GM12891 (cell line): Measurements from ENCODE around the gene AGFG2.

Source experiments
- DNase-seq: peaks from one replicate; pipeline ENCODE4 v3.0.0; 2011; ENCODE audit warnings: low spot score; ENCODE audit not compliant: insufficient read length
- FAIRE-seq: peaks from 2 replicates; lab custom pipeline; 2011; peaks lifted over from hg19 to GRCh38; lab: Jason Lieb, UNC
- PAX5 ChIP-seq: IDR thresholded peaks from 2 replicates; pipeline ENCODE4 v1.6.1; 2011; ENCODE audit warnings: low read length, moderate library complexity, mild to moderate bottlenecking; ENCODE audit not compliant: insufficient read depth, severe bottlenecking
- POLR2A ChIP-seq: IDR thresholded peaks from 2 replicates; pipeline ENCODE4 v1.6.1; 2011; ENCODE audit warnings: low read depth, low read length, control low read depth
- POLR2AphosphoS5 ChIP-seq: IDR thresholded peaks from 2 replicates; pipeline ENCODE4 v1.6.1; 2011; ENCODE audit warnings: low read depth, low read length, control low read depth
- POU2F2 ChIP-seq: IDR thresholded peaks from 2 replicates; pipeline ENCODE4 v1.6.1; 2011; ENCODE audit warnings: low read depth, mild to moderate bottlenecking, control low read depth, low read length, moderate library complexity
- SPI1 ChIP-seq: IDR thresholded peaks from 2 replicates; pipeline ENCODE4 v1.6.1; 2011; ENCODE audit warnings: low read depth, low read length, control low read depth
- TAF1 ChIP-seq: IDR thresholded peaks from 2 replicates; pipeline ENCODE4 v1.6.1; 2011; ENCODE audit warnings: low read depth, low read length, control low read depth

The AGFG2 gene

DNA sequence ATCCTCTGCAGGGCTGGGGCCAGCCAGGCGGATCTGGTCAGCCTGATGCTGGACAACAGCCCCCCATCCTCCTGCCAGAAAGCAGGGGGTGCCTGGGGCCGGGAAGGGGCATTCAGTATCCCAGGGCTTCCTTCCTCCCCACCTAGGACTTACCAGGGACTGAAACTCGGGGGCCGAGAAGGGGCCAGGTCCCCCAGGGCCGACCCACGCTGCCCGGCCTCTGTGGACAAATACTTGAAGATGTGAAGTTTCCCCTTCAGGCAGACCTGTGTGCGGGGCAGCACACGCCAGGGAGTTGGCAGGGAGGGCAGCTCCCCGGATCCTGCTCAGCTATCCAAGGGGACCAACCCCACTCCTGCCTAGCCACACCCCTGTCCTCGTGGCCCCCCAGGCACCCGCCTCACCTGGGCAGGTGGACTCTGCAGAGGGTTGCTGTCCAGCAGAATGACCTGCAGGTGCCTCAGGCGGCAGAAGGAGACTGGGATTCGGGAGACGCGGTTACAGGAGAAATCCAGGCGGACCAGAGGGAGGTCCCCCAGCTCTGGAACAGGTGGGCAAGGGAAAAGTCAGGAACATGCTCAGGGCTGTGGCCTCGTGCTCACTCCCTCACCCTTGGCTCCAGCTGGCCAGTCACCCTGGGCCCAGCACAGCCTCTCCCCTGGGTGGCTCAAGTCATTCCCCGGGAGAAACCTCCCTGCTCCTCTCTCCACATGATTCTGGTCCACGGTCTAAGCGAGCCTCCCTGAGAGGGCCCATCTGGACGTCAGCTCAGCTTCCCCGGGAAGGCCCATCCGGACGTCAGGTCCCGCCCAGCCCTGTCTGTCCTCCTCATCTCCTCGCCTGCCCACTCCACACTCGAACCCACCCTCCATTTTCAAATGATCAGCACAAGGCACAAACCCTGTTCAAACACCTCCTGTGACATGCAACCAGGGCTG lies 39.5 kb downstream of the AGFG2 start:
- DNase-seq (no peak), FAIRE-seq (no peak)
- TF ChIP-seq SPI1, result no peak
- no peak for TF ChIP-seq TAF1
- TF ChIP-seq POLR2AphosphoS5, result no peak
- TF ChIP-seq POLR2A, result no peak
- TF ChIP-seq POU2F2, result no peak
- TF ChIP-seq PAX5, result no peak

DNA sequence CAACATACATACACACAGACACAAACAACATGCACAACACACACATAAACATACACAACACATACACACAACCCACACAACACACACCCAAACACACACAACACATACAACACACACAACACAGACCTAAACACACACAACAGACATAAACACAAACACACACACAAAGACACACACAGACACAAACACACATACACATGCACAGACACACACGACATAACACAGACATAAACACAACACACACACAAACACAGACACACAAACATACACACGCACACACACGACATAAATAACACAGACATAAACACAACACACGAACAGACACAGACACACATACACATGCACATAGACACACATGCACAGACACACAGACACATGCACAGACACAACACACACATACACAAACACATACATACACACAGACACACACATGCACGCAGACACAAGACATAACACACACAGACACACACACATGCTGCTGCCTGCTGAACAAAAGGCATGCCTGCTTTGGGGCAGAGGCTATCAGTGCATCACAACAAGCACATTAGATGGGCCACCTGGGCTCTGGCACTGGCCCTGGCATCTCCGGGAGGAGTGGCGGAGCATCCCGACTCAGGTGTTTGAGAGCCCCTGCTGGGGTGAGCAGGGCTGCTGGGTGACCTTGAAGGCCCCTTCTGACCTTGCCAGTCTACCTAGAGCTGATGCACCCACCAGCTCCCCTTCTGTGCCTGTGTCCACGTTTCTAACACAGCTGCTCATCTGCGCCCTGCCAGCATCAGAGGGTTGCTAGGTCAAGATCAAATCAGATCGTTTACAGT lies 41.7 kb downstream of the AGFG2 start:
- TF ChIP-seq POLR2A (peak; percentile 17; the same call in 1 of the 2 replicates), POLR2AphosphoS5 (no peak)
- no peak for DNase-seq
- peak; percentile 96 for FAIRE-seq

DNA sequence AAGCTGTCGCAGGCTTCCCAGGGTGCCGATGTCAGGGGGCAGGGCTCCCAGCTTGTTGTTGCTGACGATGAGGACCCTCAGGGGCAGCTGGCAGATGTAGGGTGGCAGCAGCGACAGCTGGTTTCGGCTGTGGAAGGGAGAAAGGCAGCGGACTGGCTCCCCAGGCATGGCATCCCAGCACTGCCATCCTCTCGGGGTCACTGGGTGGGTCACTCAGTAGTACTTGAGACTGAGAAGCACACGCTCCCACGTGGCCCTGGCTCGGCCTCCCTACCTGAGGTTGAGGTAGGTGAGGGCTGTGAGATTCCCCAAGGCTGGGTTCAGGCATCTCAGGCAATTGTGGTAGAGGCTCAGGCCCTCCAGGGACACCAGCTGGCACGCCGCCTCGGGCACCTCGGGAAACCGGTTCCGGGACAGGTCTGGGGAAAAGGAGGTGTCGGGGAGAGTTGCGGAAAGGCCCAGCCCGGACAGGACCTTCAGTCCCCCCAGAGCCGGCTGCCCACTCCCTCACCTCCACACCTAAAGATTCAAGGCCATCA lies 43.1 kb downstream of the AGFG2 start:
- FAIRE-seq, result no peak
- no peak for TF ChIP-seq PAX5
- no peak for TF ChIP-seq POLR2A
- no peak for TF ChIP-seq SPI1
- TF ChIP-seq POU2F2, result no peak
- TF ChIP-seq POLR2AphosphoS5, result no peak
- no peak for TF ChIP-seq TAF1
- no peak for DNase-seq

DNA sequence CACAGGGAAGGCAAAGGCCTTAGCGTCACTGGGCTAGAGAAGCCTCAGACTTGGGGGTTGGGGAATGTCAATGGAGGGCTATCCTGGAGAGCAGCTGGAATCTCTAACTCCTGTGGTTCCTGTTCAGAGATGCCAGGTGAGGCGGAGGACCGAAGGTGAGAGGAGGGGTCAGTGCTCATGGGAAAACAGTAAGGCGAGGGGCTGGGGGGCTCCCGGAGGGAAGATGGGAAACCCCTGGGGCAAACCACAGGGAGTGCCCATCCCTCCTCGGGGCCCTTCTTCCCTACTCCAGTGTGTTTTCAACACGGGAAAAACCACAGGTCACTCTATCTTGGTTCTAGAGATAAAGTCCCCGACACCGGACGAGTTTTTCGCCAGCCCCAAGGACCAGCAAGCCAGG lies 43.6 kb downstream of the AGFG2 start:
- FAIRE-seq (no peak), DNase-seq (no peak)
- no peak for TF ChIP-seq SPI1
- TF ChIP-seq POLR2A, result no peak
- no peak for TF ChIP-seq POLR2AphosphoS5
- TF ChIP-seq PAX5, result no peak
- TF ChIP-seq POU2F2, result no peak
- no peak for TF ChIP-seq TAF1

DNA sequence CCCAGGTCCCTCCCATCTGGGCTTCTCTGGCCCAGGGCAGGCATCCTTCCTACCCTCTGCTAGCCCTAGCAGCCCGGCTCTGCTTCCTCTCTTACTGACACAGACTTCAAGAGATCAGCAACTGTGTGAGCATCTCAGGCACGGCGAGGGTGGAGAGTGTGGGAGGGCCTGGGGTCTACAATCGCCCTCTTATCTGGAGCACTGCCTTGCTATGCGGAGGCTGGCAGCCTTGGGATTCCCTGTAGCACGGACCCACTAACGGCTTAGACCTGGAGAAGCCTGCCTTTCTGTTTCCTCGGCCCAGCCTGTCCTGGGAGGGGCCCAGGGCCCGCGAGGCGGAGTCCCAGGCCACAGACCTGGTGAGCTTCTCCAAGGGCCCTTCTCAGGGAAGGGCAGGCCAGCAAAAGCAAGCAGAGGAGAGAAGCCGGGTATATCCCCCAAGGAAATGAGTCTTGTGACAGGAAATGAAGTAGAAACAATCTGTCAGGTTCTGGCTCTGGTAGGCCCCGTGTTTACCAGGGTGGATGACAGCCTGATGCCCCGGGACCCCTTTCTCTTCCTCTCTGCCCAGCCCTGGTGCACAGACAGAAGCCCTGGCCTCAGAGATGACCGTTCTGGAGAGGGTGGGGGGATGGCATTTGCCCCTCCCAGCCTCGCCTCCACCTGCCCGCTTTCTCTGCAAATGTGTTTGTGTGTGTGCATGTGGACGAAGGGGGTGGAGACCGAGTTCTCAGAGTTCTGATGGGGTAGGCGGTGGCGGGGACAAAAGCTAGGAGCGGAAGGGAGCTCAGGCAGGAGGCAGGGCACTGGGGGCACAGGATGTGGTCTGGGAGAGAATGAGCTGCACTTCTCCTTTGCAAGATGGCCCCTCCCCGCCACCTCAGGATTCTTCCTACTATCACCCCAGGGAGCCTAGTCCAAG lies 44.4 kb downstream of the AGFG2 start:
- no peak for DNase-seq
- FAIRE-seq, result peak; percentile 93
- no peak for TF ChIP-seq TAF1
- peak; percentile 2; the same call in 1 of the 2 replicates for TF ChIP-seq SPI1

DNA sequence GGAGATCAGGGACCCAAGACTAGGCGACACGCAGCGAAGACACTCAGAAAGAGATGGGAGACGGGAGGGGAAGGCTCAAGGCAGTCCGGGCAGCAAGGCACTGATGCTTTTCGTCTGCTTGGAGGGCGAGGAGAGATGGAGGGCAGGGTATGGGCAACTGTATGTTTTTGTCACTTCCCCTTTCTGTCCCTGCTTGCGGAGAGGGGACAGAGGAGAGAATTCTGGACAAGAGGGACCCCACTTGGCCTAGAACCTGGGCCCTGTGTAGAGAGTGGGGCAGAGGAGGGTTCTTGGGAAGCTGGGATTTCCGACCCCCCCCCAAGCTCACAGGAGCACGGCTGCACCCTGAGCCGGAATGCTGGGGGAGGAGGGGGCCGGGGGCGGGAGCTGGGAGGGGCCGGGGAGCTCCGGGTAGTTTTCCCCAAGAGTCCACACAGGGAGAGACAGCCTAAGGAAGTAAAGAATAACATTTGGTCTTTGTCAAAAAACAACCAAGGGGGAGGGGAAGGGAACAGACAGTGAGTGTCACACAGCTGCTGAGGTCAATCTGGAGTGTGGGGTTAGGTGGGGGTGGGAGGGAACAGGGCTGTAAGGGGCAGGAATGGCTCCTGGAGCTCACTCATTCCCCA lies 45.2 kb downstream of the AGFG2 start:
- FAIRE-seq, result peak; percentile 23
- TF ChIP-seq POLR2AphosphoS5 (no peak), SPI1 (peak; percentile 86)
- no peak for DNase-seq

DNA sequence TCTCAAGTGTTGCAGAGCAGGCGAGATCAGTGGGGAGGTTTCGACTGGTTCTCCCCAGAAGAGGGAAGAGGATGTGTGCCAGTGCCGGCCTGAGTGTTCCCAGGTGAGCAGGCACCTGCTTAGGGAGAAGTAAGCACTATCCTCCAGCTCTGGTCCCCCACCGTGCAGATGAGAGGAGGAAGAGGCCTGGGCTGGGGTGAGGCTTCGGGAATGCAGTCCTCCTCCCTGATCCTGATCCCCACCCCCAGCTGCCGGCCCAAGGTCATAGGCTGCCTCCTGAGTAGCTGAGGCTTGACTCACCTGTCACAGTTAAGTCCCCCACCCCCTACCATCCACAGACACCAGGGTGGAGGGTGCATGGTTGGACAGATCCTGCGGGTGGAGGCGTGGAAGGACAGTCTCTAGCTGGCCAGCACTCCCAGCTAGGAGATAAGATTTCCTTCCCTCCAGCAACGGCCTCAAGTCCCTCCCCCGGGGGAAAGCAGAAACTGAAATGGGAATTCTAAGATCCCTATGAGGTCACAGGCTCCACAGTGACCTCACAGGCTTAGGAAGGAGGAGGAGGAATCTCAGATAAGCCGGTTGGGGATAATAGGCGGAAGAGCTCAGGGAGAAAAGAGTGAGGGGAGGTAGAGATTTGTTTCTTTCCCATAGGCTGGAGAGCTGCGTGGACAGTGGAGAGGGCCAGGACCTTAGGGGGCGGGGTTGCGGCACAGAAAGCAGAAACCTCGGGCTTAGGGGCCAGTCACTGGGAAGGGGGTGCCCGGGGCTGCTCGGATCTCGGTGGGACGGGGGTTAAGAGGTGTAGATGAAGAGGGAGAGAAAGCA lies 45.9 kb downstream of the AGFG2 start:
- DNase-seq (no peak), FAIRE-seq (peak; percentile 72)
- TF ChIP-seq POLR2AphosphoS5 (no peak), POLR2A (no peak)

DNA sequence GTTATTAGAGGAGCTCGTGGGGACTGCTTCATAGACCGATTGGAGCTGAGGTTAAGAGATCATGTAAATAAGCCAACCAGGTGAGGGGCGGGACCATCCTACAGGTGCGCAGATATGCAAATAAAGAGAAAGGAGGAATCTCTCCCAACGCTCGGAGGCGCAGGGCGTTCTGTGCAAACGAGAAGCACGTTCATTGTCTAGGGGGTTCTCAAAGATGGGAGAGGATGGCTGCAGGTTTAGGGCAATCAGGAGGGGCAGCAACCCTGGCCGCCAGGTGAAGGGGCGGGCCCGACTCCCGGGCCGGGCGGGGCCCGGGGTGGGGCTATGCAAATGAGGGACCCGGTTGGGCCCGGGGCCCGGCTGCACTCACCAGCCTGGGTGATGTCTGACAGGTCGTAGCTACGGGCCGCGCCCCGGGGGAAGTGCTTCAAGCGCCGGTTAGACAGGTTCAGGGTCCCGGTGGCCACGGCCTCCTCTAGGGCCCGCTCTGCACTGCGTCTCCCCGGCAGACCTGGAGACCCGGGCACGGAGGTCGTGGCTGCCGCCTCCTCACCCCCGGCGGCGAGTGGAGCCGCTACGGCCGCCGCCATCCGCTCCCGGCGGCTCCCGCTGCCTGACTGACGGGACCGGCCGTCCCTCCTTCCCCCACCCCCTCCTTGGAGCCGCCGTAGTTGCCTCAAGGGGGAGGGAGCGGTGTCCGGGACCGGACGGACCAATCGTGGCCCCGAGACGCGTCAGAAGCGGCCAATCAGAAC lies 46.7 kb downstream of the AGFG2 start, which contains the start of gene LRCH4:
TSS of gene LRCH4 (minus strand) at position 619 of the 755 bp plus-strand sequence. CDS start at position 590, 29 bp downstream.
- FAIRE-seq (no peak), DNase-seq (no peak)

More for the DNA sequence above, 46.7 kb downstream of the AGFG2 start, which contains the start of gene LRCH4:
- TF ChIP-seq POLR2AphosphoS5, result peak; percentile 94
- TF ChIP-seq TAF1, result peak; percentile 86
- no peak for TF ChIP-seq SPI1
- peak; percentile 85; the same call in 1 of the 2 replicates for TF ChIP-seq POU2F2
- TF ChIP-seq POLR2A, result peak; percentile 90
- TF ChIP-seq PAX5, result no peak
